DND-41 (cell line): ENCODE results near the gene UBL3.

Source experiments
- ATAC-seq: fragments of 200-7000 bp; cut with Tn5 transposase; 3 replicates; pipeline ENCODE4 v1.9.1; 2021; ENCODE audit warnings: low read depth; ENCODE audit not compliant: insufficient read depth
- DNase-seq: peaks from one replicate; pipeline ENCODE4 v3.0.0-alpha.2; 2020
- H2AFZ ChIP-seq: 2 replicates; pipeline ENCODE4 v1.6.0; 2012; ENCODE audit warnings: low read depth, low read length
- H3K27ac ChIP-seq: 2 replicates; pipeline ENCODE4 v1.5.1; 2012; ENCODE audit warnings: low read length, inconsistent platforms
- H3K27me3 ChIP-seq: fragments of 200-600 bp; sonication (generic); 2 replicates; pipeline ENCODE4 v1.6.0; 2012; ENCODE audit warnings: low read length, mild to moderate bottlenecking, inconsistent platforms; ENCODE audit not compliant: insufficient read depth, poor library complexity
- H3K36me3 ChIP-seq: 2 replicates; pipeline ENCODE4 v1.5.1; 2012; ENCODE audit warnings: low read length, inconsistent platforms; ENCODE audit not compliant: insufficient read depth
- H3K4me1 ChIP-seq: 2 replicates; pipeline ENCODE4 v1.5.1; 2012; ENCODE audit warnings: mild to moderate bottlenecking, low read length; ENCODE audit not compliant: insufficient read depth
- H3K4me2 ChIP-seq: 2 replicates; pipeline ENCODE4 v1.6.0; 2012; ENCODE audit warnings: mild to moderate bottlenecking, moderate library complexity, low read length, inconsistent platforms; ENCODE audit not compliant: insufficient read depth
- H3K4me3 ChIP-seq, 2 experiments: fragments of 200-600 bp in 1 of 2; shearing (Covaris generic) in 1 of 2; 2 replicates each; pipeline ENCODE4 v1.5.1; 2012 to 2016; ENCODE audit warnings: inconsistent platforms in 2 of 2, low read length in 2 of 2, mild to moderate bottlenecking in 2 of 2, low read depth in 1 of 2, moderate library complexity in 1 of 2
- H3K79me2 ChIP-seq: 2 replicates; pipeline ENCODE4 v1.6.0; 2012; ENCODE audit warnings: low read length, inconsistent platforms; ENCODE audit not compliant: insufficient read depth
- H3K9ac ChIP-seq: 2 replicates; pipeline ENCODE4 v1.6.0; 2012; ENCODE audit warnings: low read depth, mild to moderate bottlenecking, inconsistent platforms, low read length, moderate library complexity
- H3K9me3 ChIP-seq: 2 replicates; pipeline ENCODE4 v1.5.1; 2012; ENCODE audit warnings: low read length, moderate library complexity, mild to moderate bottlenecking, inconsistent platforms; ENCODE audit not compliant: insufficient read depth, severe bottlenecking
- H4K20me1 ChIP-seq: 2 replicates; pipeline ENCODE4 v1.6.0; 2012; ENCODE audit warnings: low read length; ENCODE audit not compliant: insufficient read depth
- EZH2 ChIP-seq: IDR thresholded peaks from 3 replicates; pipeline ENCODE4 v1.6.1; 2012; ENCODE audit warnings: borderline replicate concordance, low read depth, mild to moderate bottlenecking, moderate library complexity, low read length, inconsistent platforms; ENCODE audit not compliant: severe bottlenecking
- TF ChIP-seq, protein P1 (sequence below): IDR thresholded peaks from 2 replicates; pipeline ENCODE4 v1.5.1; 2012; ENCODE audit warnings: borderline replicate concordance, low read length, moderate library complexity, mild to moderate bottlenecking; ENCODE audit not compliant: poor library complexity, severe bottlenecking; ENCODE audit errors: extremely low read depth

The UBL3 gene

DNA sequence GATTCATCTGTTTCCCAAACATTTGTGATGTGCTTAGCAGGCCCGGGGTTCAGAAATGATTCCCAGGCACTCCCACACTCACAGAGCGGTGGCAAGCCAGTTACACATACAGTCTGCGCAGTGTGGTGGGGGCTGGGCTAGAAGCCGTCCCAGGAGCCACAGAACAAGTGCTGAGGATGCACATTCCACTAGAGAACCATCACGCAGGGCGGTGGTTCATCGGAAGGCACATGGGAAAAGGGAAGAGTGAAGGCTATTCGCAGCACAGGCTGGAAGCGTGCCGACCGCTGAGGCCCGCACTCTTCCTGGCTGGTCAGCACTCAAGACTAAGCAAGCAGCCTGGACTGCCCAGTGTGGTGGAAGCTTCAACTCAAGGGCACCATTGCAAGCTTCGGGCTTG lies 128.7 kb downstream of the UBL3 start:
- H3K4me3 ChIP-seq: no peak overlapping the region
- H3K9ac ChIP-seq: no peak overlapping the region
- H3K79me2 ChIP-seq: no peaks in the 10 kb centered on the region
- no peak for TF ChIP-seq EZH2
- TF ChIP-seq, protein P1, sequence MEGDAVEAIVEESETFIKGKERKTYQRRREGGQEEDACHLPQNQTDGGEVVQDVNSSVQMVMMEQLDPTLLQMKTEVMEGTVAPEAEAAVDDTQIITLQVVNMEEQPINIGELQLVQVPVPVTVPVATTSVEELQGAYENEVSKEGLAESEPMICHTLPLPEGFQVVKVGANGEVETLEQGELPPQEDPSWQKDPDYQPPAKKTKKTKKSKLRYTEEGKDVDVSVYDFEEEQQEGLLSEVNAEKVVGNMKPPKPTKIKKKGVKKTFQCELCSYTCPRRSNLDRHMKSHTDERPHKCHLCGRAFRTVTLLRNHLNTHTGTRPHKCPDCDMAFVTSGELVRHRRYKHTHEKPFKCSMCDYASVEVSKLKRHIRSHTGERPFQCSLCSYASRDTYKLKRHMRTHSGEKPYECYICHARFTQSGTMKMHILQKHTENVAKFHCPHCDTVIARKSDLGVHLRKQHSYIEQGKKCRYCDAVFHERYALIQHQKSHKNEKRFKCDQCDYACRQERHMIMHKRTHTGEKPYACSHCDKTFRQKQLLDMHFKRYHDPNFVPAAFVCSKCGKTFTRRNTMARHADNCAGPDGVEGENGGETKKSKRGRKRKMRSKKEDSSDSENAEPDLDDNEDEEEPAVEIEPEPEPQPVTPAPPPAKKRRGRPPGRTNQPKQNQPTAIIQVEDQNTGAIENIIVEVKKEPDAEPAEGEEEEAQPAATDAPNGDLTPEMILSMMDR: no peak
- H3K27ac ChIP-seq: no peak overlapping the region
- DNase-seq: no peak
- peaks cover 17% of the 10 kb centered on the region for H3K27me3 ChIP-seq
- no peaks in the 10 kb centered on the region for H3K36me3 ChIP-seq
- ATAC-seq: no peak
- no peak overlapping the region for H3K4me2 ChIP-seq
- H4K20me1 ChIP-seq: 0 out of 2 replicates have a peak, but pooled peaks cover 3% of the 10 kb centered on the region
- no peaks in the 10 kb centered on the region for H3K4me1 ChIP-seq
- H3K9me3 ChIP-seq: no peaks in the 10 kb centered on the region
- no peak overlapping the region for H2AFZ ChIP-seq

DNA sequence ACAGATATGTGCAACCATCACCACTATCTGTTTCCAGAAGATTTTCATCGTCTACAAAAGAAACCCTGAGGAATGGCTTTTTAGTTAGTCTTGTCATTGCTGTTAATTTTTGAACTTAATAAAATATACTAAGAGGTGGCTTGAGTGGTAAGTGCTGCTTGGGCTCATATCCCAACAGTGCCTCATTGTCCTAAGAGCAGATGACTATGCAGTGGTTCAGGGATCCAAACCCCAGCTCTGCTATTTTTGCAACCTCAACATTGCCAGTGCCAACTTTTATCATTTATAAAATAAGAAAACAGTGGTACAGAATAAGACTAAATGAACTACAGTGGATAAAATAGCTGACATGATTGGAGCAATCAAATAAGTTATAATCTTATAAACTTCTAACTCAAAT lies 131.7 kb downstream of the UBL3 start:
- no peak for DNase-seq
- ATAC-seq: no peak
- H3K36me3 ChIP-seq: no peaks in the 10 kb centered on the region
- peaks cover 21% of the 10 kb centered on the region for H3K27me3 ChIP-seq
- no peaks in the 10 kb centered on the region for H3K79me2 ChIP-seq
- no peak overlapping the region for H2AFZ ChIP-seq
- no peak overlapping the region for H3K4me3 ChIP-seq
- H4K20me1 ChIP-seq: 0 out of 2 replicates have a peak, but pooled peaks cover 3% of the 10 kb centered on the region
- H3K9me3 ChIP-seq: peaks cover 6% of the 10 kb centered on the region
- no peak overlapping the region for H3K4me2 ChIP-seq
- no peak overlapping the region for H3K27ac ChIP-seq
- TF ChIP-seq EZH2: no peak
- TF ChIP-seq, protein P1: no peak
- H3K4me1 ChIP-seq: no peaks in the 10 kb centered on the region
- H3K9ac ChIP-seq: no peak overlapping the region

DNA sequence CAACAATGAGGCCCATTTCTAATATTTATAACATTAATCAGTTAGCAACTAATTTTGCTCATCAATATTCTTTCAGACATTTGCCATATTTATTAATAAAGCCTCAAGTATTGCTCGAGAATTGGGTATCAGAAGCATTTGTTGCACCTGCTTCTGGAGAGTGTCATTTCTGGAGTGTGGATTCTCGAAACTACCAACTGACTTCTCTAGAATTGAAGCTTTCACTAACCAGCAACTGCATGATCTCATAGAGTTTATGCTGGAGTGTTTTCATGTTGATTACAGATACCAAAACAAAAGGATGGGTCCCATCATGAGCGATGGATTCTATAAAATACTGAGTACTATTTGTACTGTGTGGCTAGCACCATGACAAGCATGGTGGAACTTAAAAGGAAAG lies 133.9 kb downstream of the UBL3 start:
- no peak overlapping the region for H3K9ac ChIP-seq
- H3K79me2 ChIP-seq: no peaks in the 10 kb centered on the region
- H4K20me1 ChIP-seq: 0 out of 2 replicates have a peak, but pooled peaks cover 3% of the 10 kb centered on the region
- no peak overlapping the region for H3K4me2 ChIP-seq
- DNase-seq (no peak), ATAC-seq (no peak)
- no peak for TF ChIP-seq EZH2
- TF ChIP-seq, protein P1: no peak
- H3K27me3 ChIP-seq: peaks cover 27% of the 10 kb centered on the region
- H3K36me3 ChIP-seq: no peaks in the 10 kb centered on the region
- H2AFZ ChIP-seq: no peak overlapping the region
- peaks cover 6% of the 10 kb centered on the region for H3K9me3 ChIP-seq
- no peak overlapping the region for H3K27ac ChIP-seq
- H3K4me3 ChIP-seq: no peak overlapping the region
- H3K4me1 ChIP-seq: no peaks in the 10 kb centered on the region
